Kidney tubule cell (primary cell): Measurements from ENCODE around the gene TUSC2.
A peak's percentile ranks its signal among the peaks of the same experiment; 100 is the strongest.

ENCODE experiments used
- DNase-seq: peaks from one replicate; pipeline ENCODE4 v3.0.0-alpha.2; 2018; ENCODE audit warnings: low spot score

TUSC2 gene

GRCh38 chr3:50327943-50328691 lies at the start of gene TUSC2:
Gene TUSC2, minus strand, starts transcription at chr3:50328223. Its CDS starts 124 bp downstream, at chr3:50328099.
- DNase-seq, result peak; percentile 97

GRCh38 chr3:50375258-50375931 lies 47.4 kb upstream of the TUSC2 start:
- no peak for DNase-seq

- no peak for DNase-seq
These were observed 46.6 kb upstream of the TUSC2 start for GRCh38 chr3:50374363-50375257.

GRCh38 chr3:50373146-50374051 lies 45.4 kb upstream of the TUSC2 start:
- no peak for DNase-seq

DNA sequence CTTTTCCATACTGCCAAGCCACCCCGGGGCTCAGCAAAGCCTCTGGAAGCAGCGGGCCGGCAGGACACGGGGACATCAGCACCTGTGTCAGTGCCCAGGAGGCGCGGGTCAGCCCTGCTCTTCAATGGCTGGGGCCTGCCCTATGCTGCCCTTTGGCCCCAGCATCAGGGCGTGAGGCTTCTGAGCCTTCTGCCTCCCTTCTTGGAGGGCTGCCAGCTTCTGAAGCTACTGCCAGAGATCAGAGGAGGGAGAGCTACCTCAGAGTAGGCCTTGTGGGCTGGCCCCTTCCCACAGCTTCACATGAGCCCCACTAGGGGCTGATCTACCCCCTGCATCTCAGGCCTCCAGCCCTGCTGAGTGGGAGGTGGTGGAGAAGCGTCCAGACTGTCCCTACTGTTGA lies 44.3 kb upstream of the TUSC2 start:
- no peak for DNase-seq

- no peak for DNase-seq
These were observed 43.2 kb upstream of the TUSC2 start for GRCh38 chr3:50371133-50371685.

GRCh38 chr3:50370594-50370993 lies 42.6 kb upstream of the TUSC2 start:
- DNase-seq, result no peak

GRCh38 chr3:50369012-50369670 lies 41.1 kb upstream of the TUSC2 start:
- DNase-seq, result no peak

- DNase-seq, result no peak
These were observed 37.8 kb upstream of the TUSC2 start for GRCh38 chr3:50365842-50366220.

GRCh38 chr3:50365080-50365841 lies 37.2 kb upstream of the TUSC2 start:
- peak; percentile 89 for DNase-seq

- DNase-seq, result no peak
These were observed 36.6 kb upstream of the TUSC2 start for GRCh38 chr3:50364573-50365079.

DNA sequence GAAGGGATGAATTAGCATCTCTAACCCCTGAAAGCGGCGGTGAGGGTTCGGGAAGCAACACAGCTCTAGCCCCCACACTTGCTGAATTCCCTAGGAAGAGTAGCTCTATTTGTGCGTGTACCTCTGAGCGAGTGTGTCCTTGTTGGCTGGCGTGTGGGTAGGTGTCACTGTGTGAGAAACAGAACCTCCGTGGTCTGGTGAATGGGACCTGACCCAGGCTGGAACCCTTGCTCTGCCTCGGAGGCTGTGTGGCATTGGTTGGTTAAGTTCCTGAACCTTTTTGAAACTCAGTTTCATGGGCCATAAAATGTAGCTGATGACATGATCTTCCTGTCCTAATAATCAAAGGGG lies 31.7 kb upstream of the TUSC2 start:
- DNase-seq, result no peak

- peak; percentile 99 for DNase-seq
These were observed 31.1 kb upstream of the TUSC2 start, which contains the start of gene TMEM115 for GRCh38 chr3:50358911-50359759. Gene TMEM115, minus strand, starts transcription at chr3:50359521. Its CDS starts 458 bp downstream, at chr3:50359063.

- DNase-seq, result no peak
These were observed 30.4 kb upstream of the TUSC2 start for GRCh38 chr3:50358355-50358910.

- no peak for DNase-seq
These were observed 29.5 kb upstream of the TUSC2 start for GRCh38 chr3:50357481-50357880.

DNA sequence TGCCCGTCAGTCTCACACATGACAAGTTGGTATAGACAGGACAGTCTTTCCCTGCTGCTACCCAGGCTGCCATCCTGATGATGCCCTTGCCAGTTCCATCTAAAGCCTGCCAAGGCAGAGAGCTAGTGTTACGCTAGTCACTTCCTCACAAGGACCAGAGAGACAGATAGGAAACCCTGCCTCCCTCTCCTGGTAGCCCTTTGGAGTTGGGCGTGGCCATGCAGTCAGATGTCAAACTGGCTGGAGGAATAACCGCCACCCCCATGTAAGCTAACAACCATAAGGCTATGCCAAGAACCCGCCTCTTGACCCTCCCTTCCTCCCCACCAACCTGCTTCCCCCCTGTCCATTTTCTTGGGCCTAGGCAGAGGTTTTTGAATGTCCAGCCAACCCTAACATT lies 28.5 kb upstream of the TUSC2 start:
- DNase-seq, result peak; percentile 46

DNA sequence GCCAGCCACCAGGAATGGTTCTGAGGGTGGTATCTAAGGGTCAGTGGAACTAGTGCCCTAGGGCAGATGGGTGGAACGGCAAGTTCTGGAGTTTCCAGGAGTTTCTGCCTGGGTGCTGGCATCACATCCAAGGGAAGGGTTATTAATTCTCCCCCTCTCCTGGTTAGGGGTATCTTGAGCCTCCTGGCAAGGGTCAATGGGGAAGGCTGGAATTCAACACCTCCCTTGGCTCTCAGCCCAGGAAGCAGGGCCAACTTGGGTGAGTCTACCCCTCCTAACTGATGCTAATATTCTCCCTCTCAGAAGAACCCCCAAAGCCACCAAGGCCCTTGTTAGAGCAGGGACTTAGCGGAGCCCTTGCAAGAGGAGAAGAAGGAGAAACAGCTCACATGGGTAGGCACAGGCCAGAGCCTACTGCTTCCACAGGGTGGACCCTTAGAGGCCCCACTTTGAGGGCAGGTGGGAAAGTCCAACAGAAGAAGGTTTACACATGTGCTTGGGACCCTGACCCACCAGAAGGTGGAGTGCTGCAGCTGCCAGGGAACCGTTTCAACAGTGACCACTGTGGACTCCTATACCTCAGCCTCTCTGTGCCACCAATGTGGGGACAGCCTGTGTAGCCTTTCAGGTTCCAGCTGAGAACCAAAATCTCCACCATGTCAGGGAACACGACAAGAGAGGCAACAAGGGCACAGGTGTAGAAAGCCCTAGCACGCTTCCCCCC lies 28.0 kb upstream of the TUSC2 start:
- DNase-seq, result no peak

GRCh38 chr3:50354850-50355249 lies 26.8 kb upstream of the TUSC2 start:
- no peak for DNase-seq
